H1 (cell line): ENCODE data around the gene ABCC4. TPM values are rescaled to one million over a fixed set of nuclear protein-coding genes. Genes with fewer than 3 reads are reported as not detected.

Experiments
- BCL11A ChIP-seq, 2 experiments: IDR thresholded peaks; one replicate each; pipeline ENCODE4 v1.6.1; 2011; ENCODE audit warnings: low read depth in 2 of 2, low read length in 2 of 2, mild to moderate bottlenecking in 2 of 2
- CHD1 ChIP-seq: IDR thresholded peaks from 2 replicates; pipeline ENCODE4 v1.6.1; 2012; ENCODE audit warnings: low read depth, low read length, improper control_type of control experiment
- GABPA ChIP-seq: IDR thresholded peaks from 2 replicates; pipeline ENCODE4 v1.6.1; 2011; ENCODE audit warnings: mild to moderate bottlenecking, low read length, moderate library complexity, borderline replicate concordance; ENCODE audit not compliant: insufficient read depth
- HDAC6 ChIP-seq: IDR thresholded peaks from one replicate; pipeline ENCODE4 v1.7.1; 2012; ENCODE audit warnings: low read depth, mild to moderate bottlenecking, inconsistent platforms, low read length, moderate library complexity
- JUN ChIP-seq: IDR thresholded peaks from 2 replicates; pipeline ENCODE4 v1.6.1; 2011; ENCODE audit warnings: low read depth, mild to moderate bottlenecking, improper control_type of control experiment, low read length
- RFX5 ChIP-seq: IDR thresholded peaks from 2 replicates; pipeline ENCODE4 v1.6.1; 2011; ENCODE audit warnings: low read depth, low read length, improper control_type of control experiment, borderline replicate concordance
- SIRT6 ChIP-seq: IDR thresholded peaks from one replicate; pipeline ENCODE4 v1.7.1; 2012; ENCODE audit warnings: low read length, inconsistent platforms
- polyA plus RNA-seq, 7 experiments: library from polyadenylated mRNA; depleted of rRNA in 3 of 7; stranded (reverse) in 5 of 7; unstranded in 2 of 7; fragments of >200 nt in 5 of 7; fragments of 200-250 nt in 2 of 7; gene quantifications; 1 replicate in 5 of 7; 2 replicates in 1 of 7; 4 replicates in 1 of 7; pipeline versions ENCODE4 v1.2.1 to v1.2.3, GENCODE V29; 2011 to 2013; ENCODE audit warnings: missing spikeins in 2 of 7, mixed read lengths in 2 of 7
- total RNA-seq: library from RNA; stranded (reverse); fragmentation: NEBNext Ultra II Directional; extraction: Animal tissue kit (Norgen Biotek cat#: 25700); gene quantifications from 2 replicates; pipeline ENCODE4 v1.2.1, GENCODE V29; 2021

The ABCC4 gene
- total and polyA plus RNA-seq, 2 of the 8 experiments (the other 6 are each of a cell fraction or from before 2014, with no cell fraction given): 4.0 to 14.1 TPM

DNA sequence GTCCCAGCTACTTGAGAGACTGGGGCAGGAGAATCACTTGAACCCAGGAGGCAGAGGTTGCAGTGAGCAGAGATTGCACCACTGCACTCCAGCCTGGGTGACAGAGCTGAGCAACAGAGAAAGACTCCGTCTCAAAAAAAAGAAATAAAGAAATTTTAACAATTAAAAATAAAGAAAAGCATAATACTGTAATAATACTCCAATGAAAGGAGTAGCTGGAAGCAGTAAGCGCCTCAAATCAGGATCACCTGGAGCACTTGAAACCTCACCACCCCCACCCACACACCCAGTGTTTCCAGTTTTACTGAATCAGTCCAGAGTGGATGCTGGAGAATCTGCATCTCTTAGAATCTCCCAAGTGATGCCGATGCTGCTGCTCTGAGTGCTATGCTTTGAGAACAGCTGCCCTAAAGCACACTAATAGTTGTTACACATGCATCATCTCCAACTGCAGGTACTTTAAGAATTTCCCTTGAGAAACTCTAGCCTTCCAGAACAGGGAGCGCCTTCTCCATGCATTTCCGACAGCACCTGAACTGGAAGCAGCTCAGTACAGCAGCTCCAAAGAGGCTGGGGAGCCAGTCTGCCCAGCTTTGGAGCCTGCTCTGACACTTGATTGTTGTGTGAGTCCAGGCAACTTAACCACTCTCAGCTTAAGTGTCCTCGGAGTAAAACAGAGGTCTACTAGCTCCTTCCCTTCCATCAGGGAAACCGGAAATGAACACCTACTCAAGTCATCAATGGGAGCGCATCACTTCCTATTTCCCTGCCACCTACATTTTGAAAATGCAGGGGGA is 2.9 kb downstream of the ABCC4 start (continued):
- TF ChIP-seq RFX5 (no peak), GABPA (no peak), JUN (no peak), CHD1 (no peak), SIRT6 (no peak), BCL11A (IDR thresholded peaks at IDR 0.05; ENCODE audit: low read depth in 2 of 2, low read length in 2 of 2) (no peak), HDAC6 (no peak)
